KBM-7 (cell line): ENCODE measurements around the gene NANOS1.

Source experiments
- DNase-seq: peaks from one replicate; pipeline ENCODE4 v3.0.0-alpha.2; 2015
- in situ Hi-C: fragments of 300-500 bp; cut with MboI; formaldehyde crosslinking; loops from 2 replicates; pipeline ENCODE4 v1.14.3; 2020; ENCODE audit warnings: low sequenced_read_pairs, low pct_unique_long_range_greater_than_20kb, mixed read lengths

Gene NANOS1, protein sequence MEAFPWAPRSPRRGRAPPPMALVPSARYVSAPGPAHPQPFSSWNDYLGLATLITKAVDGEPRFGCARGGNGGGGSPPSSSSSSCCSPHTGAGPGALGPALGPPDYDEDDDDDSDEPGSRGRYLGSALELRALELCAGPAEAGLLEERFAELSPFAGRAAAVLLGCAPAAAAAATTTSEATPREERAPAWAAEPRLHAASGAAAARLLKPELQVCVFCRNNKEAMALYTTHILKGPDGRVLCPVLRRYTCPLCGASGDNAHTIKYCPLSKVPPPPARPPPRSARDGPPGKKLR

GRCh38 chr10:119029613-119030420 is at the start of gene NANOS1:
Gene NANOS1, plus strand, starts transcription at chr10:119029714. Its CDS starts 88 bp downstream, at chr10:119029802.
- in situ Hi-C loops: no loop called here
- peak; percentile 20 for DNase-seq

DNA sequence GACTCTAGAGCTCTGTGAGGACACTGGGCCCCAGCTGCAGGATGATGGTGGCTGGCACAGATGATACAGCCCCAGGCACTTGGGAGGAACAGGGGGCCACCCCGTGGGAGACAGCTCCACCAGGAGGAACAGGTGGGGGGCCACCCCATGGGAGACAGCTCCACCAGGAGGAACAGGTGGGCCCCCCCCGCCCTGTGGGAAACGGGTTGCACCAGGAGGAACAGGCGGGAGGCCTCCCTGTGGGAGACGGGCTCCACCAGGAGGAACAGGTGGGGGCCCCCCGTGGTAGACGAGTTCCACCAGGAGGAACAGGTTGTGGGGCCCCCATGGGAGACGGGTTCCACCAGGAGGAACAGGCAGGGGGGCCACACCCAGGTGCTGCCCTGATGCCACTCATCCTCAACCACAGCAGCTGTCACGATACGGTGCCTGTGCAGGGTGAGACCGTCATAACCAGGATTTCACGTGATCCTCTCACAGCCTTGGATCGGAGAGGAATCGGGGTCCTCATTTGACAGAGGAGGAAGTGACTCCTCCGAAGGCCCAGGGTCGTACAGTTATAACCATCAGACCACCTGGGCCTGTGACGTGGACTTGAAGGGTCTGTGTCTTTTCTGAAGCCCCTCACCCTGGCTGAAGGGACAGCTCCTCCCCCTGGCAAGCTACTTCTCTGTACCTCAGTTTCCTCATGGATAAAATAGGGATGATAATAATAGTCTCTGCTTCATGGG is 49.2 kb upstream of the NANOS1 start:
- in situ Hi-C loops: no loop called here
- no peak for DNase-seq

- in situ Hi-C loops: no loop called here
- no peak for DNase-seq
Measured at GRCh38 chr10:118980870-118981269, 48.6 kb upstream of the NANOS1 start.

GRCh38 chr10:118981946-118982345 is 47.6 kb upstream of the NANOS1 start:
- in situ Hi-C loops: no loop called here

GRCh38 chr10:118982366-118982765 is 47.1 kb upstream of the NANOS1 start:
- no peak for DNase-seq
- in situ Hi-C loops: no loop called here

More at GRCh38 chr10:118981946-118982345, 47.6 kb upstream of the NANOS1 start:
- no peak for DNase-seq

DNA sequence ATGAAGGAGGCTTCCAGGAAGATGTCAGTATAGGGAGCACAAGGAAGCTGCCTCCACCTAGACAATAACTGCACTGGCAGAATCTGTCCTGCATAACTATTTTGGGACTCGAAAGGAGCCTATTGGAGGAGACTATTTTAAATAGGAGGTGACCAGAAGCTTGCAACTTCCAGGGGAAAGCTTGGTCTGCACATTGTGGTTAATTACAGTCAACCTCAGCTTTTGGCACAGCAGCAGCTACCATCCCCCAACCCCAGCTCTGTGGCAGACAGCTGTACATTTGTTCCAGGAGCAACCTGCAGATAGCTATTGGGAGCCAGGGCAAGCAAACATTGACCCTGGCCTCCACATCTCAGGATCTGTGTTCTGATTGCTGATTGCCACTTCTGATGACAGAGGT is 46.3 kb upstream of the NANOS1 start:
- peak; percentile 28 for DNase-seq
- in situ Hi-C loops: no loop called here

DNA sequence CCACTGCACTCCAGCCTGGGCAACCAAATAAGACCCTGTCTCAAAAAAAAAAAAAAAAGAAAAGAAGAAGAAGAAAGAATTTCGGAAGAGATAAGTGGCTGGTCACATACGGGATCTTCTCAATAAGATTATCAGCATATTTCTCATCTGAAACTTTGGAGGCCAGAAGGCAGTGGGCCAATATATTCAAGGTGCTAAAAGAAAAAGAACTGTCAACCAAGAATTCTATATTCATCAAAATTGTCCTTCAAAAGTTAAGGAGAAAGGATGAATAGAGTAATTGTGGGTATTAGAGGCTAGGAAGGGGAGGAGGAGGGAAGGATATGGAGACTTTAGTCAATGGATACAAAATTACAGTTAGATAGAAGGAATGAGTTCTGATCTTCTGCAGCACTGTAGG is 43.9 kb upstream of the NANOS1 start:
- in situ Hi-C loops: no loop called here
- DNase-seq: no peak

DNA sequence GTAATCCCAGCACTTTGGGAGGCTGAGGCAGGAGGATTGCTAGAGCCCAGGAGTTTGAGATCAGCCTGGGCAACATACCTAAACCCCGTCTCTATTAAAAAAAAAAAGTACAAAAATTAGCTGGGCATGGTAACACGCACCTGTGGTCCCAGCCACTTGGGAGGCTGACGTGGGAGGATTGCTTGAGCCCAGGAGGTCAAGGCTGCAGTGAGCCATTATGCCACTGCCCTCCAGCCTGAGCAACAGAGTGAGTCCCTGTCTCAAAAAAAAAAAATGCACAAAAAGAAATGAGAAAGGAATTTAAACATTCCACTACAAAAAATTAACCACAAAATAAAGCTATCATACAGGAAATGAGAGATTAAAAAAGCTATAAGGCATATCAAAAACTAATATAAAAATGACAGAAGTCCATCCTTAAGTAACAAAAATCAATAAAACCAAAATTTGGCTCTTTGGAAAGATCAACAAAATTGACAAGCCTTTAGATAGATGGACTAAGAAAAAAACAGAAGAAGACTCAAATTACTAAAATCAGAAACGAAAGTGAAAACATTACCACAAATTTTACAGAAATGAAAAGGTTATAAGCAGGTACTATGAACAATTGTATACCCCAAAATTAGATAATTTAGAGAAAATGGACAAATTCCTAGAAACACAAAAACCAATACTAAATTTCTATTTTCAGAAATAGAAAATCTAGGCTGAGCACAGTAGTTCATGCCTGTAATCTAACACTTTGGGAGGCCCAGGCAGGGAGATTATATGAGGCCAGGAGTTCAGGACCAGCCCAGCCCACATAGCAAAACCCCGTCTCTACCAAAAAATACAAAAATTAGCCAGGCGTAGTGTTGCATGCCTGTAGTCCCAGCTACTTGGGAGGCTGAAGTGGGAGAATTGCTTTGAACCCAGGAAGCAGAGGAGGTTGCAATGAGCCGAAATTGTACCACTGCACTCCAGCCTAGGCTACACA is 42.4 kb upstream of the NANOS1 start:
- in situ Hi-C loops: no loop called here
- DNase-seq: no peak

DNA sequence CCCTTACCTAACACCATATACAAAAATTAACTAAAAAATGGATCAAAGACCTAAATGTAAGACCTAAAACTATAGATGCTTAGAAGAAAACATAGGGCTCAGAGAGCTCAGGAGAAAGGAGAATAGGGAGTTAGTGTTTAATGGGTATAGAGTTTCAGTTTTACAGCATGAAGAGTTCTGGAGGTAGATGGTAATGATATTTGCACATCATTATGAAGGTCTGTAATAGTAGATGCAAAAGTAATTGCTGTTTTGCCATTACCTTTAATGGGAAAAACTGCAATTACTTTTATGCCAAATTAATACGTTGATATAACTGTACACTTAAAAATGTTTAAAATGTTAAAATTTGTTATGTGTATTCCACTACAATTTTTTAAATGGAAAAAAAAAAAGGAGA is 39.2 kb upstream of the NANOS1 start:
- in situ Hi-C loops: no loop called here
- DNase-seq: no peak

GRCh38 chr10:118992496-118992895 is 37.0 kb upstream of the NANOS1 start:
- in situ Hi-C loops: no loop called here
- no peak for DNase-seq

GRCh38 chr10:118993214-118993613 is 36.3 kb upstream of the NANOS1 start:
- no peak for DNase-seq
- in situ Hi-C loops: no loop called here

- no peak for DNase-seq
- in situ Hi-C loops: no loop called here
Measured at GRCh38 chr10:118994321-118994720, 35.2 kb upstream of the NANOS1 start.

DNA sequence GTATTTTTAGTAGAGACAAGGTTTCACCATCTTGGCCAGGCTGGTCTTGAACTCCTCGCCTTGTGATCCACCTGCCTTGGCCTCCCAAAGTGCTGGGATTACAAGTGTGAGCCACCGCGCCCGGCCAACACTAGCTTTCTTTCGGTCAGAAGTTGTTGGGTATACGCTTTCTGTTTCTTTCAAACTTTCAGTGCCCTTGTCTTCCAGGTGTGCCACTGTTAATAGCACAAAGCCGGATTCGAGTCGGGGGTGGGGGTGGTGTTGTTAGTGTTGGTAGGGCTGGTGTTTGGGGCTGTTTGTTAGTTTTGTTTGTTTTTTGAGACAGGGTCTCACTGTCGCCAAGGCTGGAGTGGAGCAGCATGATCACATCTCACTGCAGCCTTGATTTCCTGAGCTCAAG is 33.8 kb upstream of the NANOS1 start:
- no peak for DNase-seq
- in situ Hi-C loops: no loop called here

DNA sequence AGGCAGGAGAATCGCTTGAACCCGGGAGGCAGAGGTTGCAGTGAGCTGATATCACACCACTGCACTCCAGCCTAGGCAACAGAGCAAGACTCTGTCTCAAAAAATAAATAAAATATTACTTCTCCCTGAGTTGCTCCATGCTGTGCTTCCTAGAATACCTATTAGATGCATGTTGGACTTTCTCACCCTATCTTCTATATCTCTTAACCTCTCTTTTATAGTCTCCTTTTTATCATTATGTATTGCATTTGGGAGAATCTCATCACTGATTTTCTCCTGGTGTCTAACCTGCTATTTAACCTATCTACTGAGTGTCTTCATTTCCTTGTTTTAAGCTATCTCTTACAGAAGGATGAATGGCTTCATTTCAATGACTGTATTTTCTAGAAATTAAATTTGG is 32.1 kb upstream of the NANOS1 start:
- in situ Hi-C loops: no loop called here
- DNase-seq: no peak

GRCh38 chr10:118998183-118998582 is 31.3 kb upstream of the NANOS1 start:
- in situ Hi-C loops: no loop called here
- no peak for DNase-seq

GRCh38 chr10:119001717-119002500 is 27.6 kb upstream of the NANOS1 start:
- in situ Hi-C loops: no loop called here
- no peak for DNase-seq

DNA sequence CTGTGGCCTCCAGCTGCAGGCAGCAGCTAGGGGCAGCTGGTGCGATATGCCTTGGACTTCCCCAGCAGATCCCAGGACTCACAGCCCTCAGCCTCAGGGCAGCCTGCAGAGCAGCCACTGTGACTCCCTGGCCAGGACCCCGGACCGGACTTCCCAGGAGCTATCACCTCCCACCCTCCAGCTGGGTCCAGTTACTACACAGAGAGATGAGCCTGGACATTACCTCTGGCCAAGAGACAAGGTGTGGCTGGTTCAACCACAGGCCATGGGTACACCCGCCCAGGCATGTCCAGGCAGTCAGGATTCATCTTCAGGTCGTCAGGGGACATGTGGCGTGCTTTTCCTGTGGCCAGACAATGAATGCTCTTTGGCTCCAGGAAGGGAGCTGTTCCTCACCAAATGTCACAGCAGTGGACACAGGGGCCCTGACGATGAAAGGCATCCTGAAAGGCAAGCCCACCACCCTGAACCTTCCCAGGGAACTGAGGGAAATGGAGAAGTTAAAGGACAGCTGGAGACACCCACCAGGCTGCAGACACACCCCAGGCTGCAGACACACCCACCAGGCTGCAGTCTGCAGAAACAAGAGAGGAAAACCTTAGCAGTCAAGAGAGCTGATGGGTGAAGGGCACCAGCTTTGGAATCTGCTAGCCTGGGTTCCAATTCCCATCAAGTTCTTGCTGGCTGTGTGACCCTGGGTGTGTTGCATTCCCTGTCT is 25.8 kb upstream of the NANOS1 start:
- DNase-seq: no peak
- in situ Hi-C loops: no loop called here
